Mesothelial cell of epicardium (in vitro differentiated cells): ENCODE data around the gene AMBRA1. TPM values are rescaled to one million over a fixed set of nuclear protein-coding genes. Genes with fewer than 3 reads are reported as not detected.
"Not testable (repeated sequence)": the region's sequence is repeated elsewhere in the genome, so short reads cannot be mapped to it uniquely, and the experiment has no call there.

ENCODE experiments used
- DNase-seq, 2 experiments: peaks; one replicate each; pipeline ENCODE4 v3.0.0; 2021; ENCODE audit warnings: low spot score in 2 of 2; ENCODE audit not compliant: unreplicated experiment in 2 of 2
- H3K27ac Mint-ChIP-seq: 2 replicates; pipeline ENCODE4 v1.8.0; 2021; ENCODE audit warnings: mixed read lengths
- H3K27me3 Mint-ChIP-seq: 2 replicates; pipeline ENCODE4 v1.8.0; 2021; ENCODE audit warnings: low read depth, mixed read lengths
- H3K36me3 Mint-ChIP-seq: 2 replicates; pipeline ENCODE4 v1.8.0; 2021; ENCODE audit warnings: mixed read lengths
- H3K4me1 Mint-ChIP-seq: 2 replicates; pipeline ENCODE4 v1.8.0; 2021; ENCODE audit warnings: mixed read lengths
- H3K4me3 Mint-ChIP-seq: 2 replicates; pipeline ENCODE4 v1.8.0; 2021; ENCODE audit warnings: mild to moderate bottlenecking, moderate library complexity, mixed read lengths
- H3K9me3 Mint-ChIP-seq: 2 replicates; pipeline ENCODE4 v1.8.0; 2021; ENCODE audit warnings: mixed read lengths
- CTCF ChIP-seq: fragments of 200-600 bp; sonication (generic); IDR thresholded peaks from one replicate; pipeline ENCODE4 v1.5.0; 2021; ENCODE audit warnings: antibody characterized with exemption; ENCODE audit not compliant: unreplicated experiment
- total RNA-seq: library from RNA; stranded (reverse); gene quantifications from 3 replicates; pipeline ENCODE4 v1.2.1, GENCODE V29; 2021

AMBRA1 gene
- total RNA-seq, 1 donor from 2014 or later, result 48.4 TPM

GRCh38 chr11:46521961-46522681 lies 71.7 kb downstream of the AMBRA1 start:
- Mint-ChIP-seq H3K36me3 (no peaks in the 10 kb centered on the region), H3K4me1 (peaks cover 8% of the 10 kb centered on the region), H3K27me3 (no peaks in the 10 kb centered on the region), H3K27ac (no peak overlapping the region), H3K9me3 (no peaks in the 10 kb centered on the region), H3K4me3 (no peak overlapping the region)
- no peak for DNase-seq
- no peak for TF ChIP-seq CTCF

- Mint-ChIP-seq H3K4me1 (peaks cover 8% of the 10 kb centered on the region), H3K36me3 (no peaks in the 10 kb centered on the region), H3K4me3 (no peak overlapping the region), H3K27ac (no peak overlapping the region), H3K9me3 (no peaks in the 10 kb centered on the region), H3K27me3 (no peaks in the 10 kb centered on the region)
- TF ChIP-seq CTCF, result no peak
- no peak for DNase-seq
Measured at GRCh38 chr11:46520971-46521745, 72.7 kb downstream of the AMBRA1 start.

DNA sequence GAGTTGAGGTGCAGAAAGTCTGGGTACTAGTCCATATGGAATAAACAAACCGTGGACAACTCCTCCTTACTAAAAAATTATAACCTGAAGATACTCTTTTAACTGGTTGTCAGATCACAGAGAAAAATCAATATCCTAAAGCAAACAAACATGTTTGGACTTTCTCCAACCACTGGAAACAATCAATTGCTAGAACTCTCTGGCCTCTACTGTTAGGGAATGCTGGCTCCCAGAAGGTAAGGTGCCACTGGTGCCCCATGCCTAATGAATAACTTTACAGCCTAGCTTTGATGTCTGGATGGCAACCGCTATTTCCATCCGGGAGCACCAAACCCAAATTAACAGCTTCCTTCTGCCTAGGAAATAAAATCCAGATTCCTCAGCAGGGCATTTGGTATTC lies 74.5 kb downstream of the AMBRA1 start:
- no peak overlapping the region for H3K27ac Mint-ChIP-seq
- no peak for TF ChIP-seq CTCF
- no peaks in the 10 kb centered on the region for H3K9me3 Mint-ChIP-seq
- H3K27me3 Mint-ChIP-seq, result no peaks in the 10 kb centered on the region
- no peaks in the 10 kb centered on the region for H3K36me3 Mint-ChIP-seq
- H3K4me1 Mint-ChIP-seq, result peaks cover 9% of the 10 kb centered on the region
- DNase-seq, result no peak
- no peak overlapping the region for H3K4me3 Mint-ChIP-seq

- not testable (repeated sequence) for DNase-seq, H3K9me3 Mint-ChIP-seq, H3K4me3 Mint-ChIP-seq, H3K36me3 Mint-ChIP-seq, H3K27me3 Mint-ChIP-seq
- peaks cover 13% of the 10 kb centered on the region for H3K4me1 Mint-ChIP-seq
- peak overlapping the region; percentile 47 for H3K27ac Mint-ChIP-seq
Measured at GRCh38 chr11:46518928-46519327, 74.9 kb downstream of the AMBRA1 start.

GRCh38 chr11:46514370-46514769 lies 79.5 kb downstream of the AMBRA1 start:
- H3K4me3 Mint-ChIP-seq, result no peak overlapping the region
- H3K27me3 Mint-ChIP-seq, result no peaks in the 10 kb centered on the region
- no peaks in the 10 kb centered on the region for H3K9me3 Mint-ChIP-seq
- H3K27ac Mint-ChIP-seq, result peak overlapping the region; percentile 27
- H3K36me3 Mint-ChIP-seq, result peaks cover 3% of the 10 kb centered on the region
- TF ChIP-seq CTCF, result no peak
- no peak for DNase-seq
- H3K4me1 Mint-ChIP-seq, result peaks cover 11% of the 10 kb centered on the region

DNA sequence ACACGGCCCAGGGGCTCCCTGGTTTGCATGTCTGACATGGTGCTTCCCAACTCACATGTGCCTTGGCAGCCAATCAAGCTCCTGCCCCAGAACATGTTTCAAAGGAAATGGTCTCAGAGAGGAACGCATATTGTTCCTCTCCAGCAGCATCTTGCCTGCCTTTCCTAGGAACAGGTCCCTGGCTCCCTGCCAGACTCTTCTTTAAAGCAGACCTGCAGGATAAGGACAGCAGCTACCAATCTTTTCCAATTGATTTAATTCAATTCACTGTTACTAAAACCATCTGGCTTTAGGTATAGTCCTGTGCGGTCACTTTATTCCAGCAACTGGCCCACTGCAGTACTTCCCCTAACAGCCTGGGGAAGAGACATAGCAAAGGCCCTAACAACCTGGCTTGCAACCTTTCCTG lies 79.9 kb downstream of the AMBRA1 start:
- no peaks in the 10 kb centered on the region for H3K27me3 Mint-ChIP-seq
- H3K27ac Mint-ChIP-seq, result peak overlapping the region; percentile 27
- peak; percentile 39 to 65 for DNase-seq
- no peak overlapping the region for H3K4me3 Mint-ChIP-seq
- H3K36me3 Mint-ChIP-seq, result peaks cover 3% of the 10 kb centered on the region
- H3K9me3 Mint-ChIP-seq, result no peaks in the 10 kb centered on the region
- peaks cover 11% of the 10 kb centered on the region for H3K4me1 Mint-ChIP-seq
- no peak for TF ChIP-seq CTCF
